DOHH2 (cell line): ENCODE measurements around the gene FRMD4B.

Experiments
- EZH2phosphoT487 ChIP-seq: fragments of 200-600 bp; sonication (generic); IDR thresholded peaks from 2 replicates; pipeline ENCODE4 v1.6.1; 2017; ENCODE audit warnings: borderline replicate concordance, mild to moderate bottlenecking, antibody characterized with exemption, low read length, moderate library complexity, mixed read lengths
- TF ChIP-seq, protein P1 (sequence below): fragments of 200-600 bp; sonication (generic); IDR thresholded peaks from one replicate; pipeline ENCODE4 v1.5.1; 2014; ENCODE audit warnings: antibody characterized with exemption, mild to moderate bottlenecking, low read depth, low read length; ENCODE audit not compliant: poor library complexity, severe bottlenecking

DNA sequence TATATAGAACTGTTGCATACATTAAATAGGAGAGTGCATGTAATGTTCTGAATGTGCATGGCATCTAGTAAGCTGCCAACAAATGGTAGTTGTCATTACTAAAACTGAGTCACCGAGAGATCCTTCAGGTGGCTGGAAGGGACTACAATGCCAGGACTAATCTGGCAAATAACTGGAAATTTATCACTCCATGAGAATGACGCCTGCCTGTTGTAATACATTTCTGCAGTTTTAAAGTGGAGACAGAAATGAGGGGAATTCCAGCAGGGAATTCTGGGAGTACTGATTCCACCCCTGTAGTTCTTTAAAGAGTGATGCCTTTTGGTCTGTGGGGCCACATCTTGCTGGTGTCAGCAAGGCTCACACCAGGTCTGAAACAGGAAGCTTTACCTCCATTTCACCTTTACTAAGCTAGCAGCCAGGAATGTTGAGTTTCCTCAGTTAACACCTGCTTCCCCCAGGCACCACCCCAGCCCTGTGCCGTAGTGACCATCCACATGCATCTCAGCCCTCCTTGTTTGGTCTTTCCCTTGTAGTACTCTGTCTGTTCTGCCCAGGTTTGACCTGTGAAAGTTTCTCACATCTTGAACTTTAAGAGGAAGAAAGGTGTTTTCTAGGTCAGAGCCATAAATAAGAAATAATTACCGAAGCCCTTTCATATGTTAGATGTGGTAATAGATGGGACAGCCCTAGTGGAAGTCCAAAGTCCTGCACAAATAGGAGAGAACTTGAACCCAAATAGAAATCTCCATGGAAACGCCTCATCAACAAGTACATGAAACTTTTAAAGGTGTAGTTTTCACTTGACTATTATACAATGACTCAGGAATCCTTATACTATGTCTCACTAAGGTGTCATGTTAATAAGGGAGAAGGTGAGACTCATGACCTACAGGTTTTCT lies 206.8 kb downstream of the FRMD4B start:
- TF ChIP-seq, protein P1, sequence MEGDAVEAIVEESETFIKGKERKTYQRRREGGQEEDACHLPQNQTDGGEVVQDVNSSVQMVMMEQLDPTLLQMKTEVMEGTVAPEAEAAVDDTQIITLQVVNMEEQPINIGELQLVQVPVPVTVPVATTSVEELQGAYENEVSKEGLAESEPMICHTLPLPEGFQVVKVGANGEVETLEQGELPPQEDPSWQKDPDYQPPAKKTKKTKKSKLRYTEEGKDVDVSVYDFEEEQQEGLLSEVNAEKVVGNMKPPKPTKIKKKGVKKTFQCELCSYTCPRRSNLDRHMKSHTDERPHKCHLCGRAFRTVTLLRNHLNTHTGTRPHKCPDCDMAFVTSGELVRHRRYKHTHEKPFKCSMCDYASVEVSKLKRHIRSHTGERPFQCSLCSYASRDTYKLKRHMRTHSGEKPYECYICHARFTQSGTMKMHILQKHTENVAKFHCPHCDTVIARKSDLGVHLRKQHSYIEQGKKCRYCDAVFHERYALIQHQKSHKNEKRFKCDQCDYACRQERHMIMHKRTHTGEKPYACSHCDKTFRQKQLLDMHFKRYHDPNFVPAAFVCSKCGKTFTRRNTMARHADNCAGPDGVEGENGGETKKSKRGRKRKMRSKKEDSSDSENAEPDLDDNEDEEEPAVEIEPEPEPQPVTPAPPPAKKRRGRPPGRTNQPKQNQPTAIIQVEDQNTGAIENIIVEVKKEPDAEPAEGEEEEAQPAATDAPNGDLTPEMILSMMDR, result no peak
- no peak for TF ChIP-seq EZH2phosphoT487
